Stimulated activated CD4-positive, alpha-beta T cell treated with anti-CD3 and anti-CD28 coated beads, TNF-alpha, amount 100 ng/mL, for 4 hours (primary cell): ENCODE results near the gene KLF4.

Source experiments
- DNase-seq, 3 experiments: peaks; one replicate each; pipeline ENCODE4 v3.0.0-alpha.2; 2020; ENCODE audit warnings: low read depth in 3 of 3

Gene KLF4

GRCh38 chr9:107455425-107456135, 34.0 kb downstream of the KLF4 start:
- no peak for DNase-seq

- no peak for DNase-seq
These were observed 36.1 kb downstream of the KLF4 start for GRCh38 chr9:107453479-107453878.

GRCh38 chr9:107447834-107448233, 41.7 kb downstream of the KLF4 start:
- DNase-seq, result no peak

GRCh38 chr9:107447081-107447480, 42.5 kb downstream of the KLF4 start:
- DNase-seq, result no peak

GRCh38 chr9:107446491-107446890, 43.1 kb downstream of the KLF4 start:
- DNase-seq, result no peak

- no peak for DNase-seq
These were observed 45.8 kb downstream of the KLF4 start for GRCh38 chr9:107443786-107444185.

- DNase-seq, result no peak
These were observed 49.5 kb downstream of the KLF4 start for GRCh38 chr9:107439991-107440456.

- no peak for DNase-seq
These were observed 51.1 kb downstream of the KLF4 start for GRCh38 chr9:107438211-107439031.

GRCh38 chr9:107437716-107438115, 51.9 kb downstream of the KLF4 start:
- DNase-seq, result no peak

GRCh38 chr9:107435415-107435814, 54.2 kb downstream of the KLF4 start:
- DNase-seq, result no peak
